Activated naive CD4-positive, alpha-beta T cell (primary cell): Measurements from ENCODE around the gene CR1.
A peak's percentile ranks its signal among the peaks of the same experiment; 100 is the strongest.
"Not testable (repeated sequence)": the region's sequence is repeated elsewhere in the genome, so short reads cannot be mapped to it uniquely, and the experiment has no call there.

ENCODE experiments used
- DNase-seq, 4 experiments: peaks; one replicate each; lab custom pipeline; 2025; lab: John Stamatoyannopoulos, UW

The CR1 gene

DNA sequence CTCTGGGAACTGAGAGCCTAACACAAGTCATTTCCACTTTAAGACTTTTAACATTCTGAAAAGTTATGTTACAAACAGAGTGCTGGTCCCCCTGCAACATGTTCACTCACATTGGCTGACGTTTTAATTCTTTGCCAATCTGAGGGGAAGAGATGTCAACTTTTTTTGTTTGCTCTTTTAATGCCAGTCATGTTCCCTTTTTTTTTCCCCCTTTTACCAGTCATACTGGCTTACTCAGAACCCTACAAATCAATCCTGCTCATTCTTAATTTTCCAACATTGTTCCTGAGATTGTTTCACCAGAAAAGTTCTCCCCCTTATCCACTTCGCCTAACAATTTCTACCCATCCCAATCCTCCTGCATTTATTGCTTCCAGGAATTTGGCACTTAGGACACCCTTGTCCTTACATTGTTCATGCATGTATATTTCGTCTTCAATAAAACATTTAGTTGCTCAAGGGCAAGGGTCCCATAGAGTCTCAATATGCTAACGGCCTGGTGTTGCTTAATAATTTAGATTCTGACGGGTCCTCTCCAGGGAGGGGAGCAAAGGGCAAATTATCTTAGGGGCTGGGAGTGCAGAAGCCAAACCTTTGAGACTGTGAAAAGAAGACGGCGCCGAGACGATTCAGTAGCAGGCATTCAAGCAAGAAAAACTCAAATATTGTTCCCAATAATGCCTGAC is 148.4 kb downstream of the CR1 start:
- DNase-seq = no peak

GRCh38 chr1:207644852-207645634 is 149.1 kb downstream of the CR1 start, which contains the start of gene CR1L:
TSS of gene CR1L (plus strand) at chr1:207645133. CDS start at chr1:207645234, 101 bp downstream.
- peak; percentile 34 to 68 (median 34) for DNase-seq

DNA sequence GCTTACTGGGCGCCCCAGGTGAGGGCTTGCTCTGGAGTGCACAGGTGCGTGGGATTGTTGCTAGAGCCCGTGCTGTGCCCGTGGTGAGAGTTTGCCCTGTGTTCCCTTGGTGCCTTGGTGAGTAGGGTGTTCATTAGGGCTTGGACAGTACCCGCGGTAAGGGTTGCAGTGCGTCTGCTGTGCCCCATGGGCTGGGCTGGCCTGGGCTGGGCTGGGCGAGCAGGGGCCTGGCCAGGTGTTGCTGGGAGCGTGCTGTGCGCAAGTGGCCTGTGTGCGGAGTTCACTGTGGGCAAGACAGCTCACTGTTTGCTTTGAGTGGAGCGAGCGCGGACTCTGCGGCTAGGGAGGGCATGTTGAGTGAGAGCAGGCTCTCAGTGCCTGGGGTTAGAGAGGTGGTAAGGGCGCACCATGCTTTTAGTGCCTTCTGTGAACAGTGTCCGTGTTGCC is 149.7 kb downstream of the CR1 start:
- DNase-seq = no peak

GRCh38 chr1:207646171-207646570 is 150.2 kb downstream of the CR1 start:
- no peak for DNase-seq

DNA sequence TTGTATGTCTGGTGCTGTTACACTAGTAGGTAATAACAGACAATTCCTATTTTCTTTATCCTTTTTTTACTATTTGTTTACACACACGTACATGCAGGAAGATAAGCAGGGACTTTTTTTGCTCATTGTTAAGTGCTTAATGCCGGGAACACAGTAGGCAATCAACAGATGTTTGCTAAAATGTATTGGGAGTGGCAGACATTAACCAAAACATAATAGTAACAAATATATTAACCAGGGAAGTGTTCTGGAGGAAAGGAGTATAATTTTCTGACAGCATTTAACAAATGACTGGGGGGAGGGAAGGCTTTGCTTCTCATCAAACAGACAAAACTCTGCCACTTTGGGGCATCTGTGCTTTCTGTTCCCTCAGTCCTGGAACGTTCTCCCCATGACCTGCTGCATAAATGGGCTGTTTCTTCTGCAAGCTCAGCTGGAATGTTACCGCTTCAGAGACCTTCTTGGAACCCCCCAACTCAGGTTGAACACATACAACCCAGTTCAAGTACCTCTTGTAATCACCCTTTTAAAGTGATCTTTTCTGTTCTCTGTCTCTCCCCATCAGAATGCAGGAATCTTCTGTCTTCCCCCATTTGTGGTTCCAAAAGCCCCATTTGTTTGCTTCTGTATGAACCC is 151.1 kb downstream of the CR1 start:
- no peak for DNase-seq

DNA sequence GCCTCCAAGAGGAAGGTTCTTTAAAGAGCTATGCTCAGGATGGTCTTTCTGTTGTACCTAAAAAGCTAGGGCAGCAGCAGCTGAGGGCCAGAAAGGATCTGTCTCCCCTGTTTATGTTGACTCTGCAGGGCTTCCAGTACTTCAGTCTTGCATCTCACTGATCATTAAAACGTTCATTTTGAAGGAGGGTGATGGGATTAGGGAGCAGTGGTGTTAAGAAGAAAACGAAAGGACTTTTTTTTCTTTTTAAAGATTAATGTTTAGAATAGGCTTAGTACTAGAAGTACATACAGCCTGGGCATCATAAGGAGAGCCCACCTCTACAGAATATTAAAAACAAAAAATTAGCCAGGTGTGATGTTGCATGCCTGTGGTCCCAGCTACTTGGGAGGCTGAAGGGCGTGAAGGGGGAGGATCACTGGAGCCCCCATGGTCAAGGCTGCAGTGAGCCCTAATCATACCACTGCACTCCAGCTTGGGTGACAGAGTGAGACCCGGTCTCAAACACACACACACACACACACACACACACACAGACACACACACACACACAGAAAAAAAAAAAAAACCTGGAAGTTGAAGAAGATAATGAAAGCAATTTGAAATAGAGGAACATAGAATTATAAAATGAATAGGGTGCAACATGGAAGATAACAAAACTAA is 151.8 kb downstream of the CR1 start:
- no peak for DNase-seq

DNA sequence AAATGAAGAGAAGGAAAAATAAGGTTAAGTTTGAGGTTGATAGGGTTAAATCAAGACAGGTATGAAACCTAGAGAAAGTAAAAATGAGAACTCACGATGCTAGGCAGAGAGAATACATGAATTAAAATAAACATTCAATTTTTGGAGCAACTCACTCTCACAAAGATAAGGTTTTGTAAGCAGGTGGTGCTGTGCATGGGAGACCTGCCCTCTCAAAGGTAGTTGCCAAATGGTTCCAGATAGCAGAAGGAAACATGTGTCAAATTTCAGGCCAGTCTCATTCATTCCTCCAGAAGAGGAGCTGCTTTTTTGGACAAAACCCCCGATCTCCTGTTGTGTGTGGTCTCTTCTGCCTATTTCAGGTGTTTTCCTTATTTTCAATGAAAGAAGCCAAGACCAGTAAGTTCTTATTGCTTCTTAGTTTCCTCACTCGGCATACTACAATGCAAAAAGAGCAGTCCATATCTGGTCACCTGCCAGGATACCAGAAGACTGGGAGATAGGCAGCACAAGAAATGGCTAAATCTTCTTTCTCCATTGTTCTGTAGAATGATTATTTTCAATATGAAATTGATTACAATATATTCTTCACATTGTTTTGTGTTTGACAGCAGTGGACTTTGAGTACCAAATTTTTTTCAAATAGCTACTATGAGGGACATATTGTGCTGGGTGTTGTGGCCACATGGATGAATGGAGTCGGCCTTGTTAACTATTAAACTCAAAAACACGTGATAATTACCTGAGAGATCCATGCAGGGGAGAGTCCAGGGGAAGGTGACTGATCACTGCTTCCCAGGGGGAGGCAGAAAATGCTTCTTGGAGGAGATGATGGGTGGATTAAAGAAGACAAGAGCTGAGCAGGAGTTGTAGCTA is 152.6 kb downstream of the CR1 start:
- no peak for DNase-seq

DNA sequence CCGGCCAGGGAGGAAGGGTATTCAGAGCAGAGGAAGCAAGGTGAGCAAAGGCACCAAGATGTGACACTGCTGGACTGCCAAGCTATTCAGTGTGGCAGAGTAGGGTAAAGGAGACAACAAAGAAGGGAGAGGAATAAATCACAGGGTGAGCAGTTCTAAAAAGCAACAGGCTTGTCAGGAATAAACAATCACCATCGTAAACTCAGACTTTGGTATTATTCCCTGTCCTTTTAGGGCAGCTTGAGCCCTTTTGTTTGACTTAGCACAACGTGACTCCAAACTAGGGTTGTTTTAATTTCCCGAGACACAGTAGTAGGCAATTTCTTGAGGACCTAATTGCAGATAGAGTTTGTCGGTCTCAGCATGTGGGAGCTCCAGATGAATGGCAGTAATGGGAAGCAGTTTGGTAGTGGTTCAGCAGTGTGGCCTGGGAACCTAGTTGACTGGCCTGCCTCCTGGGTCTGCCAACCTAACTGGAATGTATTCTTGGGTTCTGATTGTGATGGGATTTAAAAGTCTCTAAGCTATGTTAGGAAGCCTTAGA is 153.3 kb downstream of the CR1 start:
- DNase-seq = no peak

GRCh38 chr1:207649865-207650580 is 154.1 kb downstream of the CR1 start:
- DNase-seq = no peak

- DNase-seq = no peak
Measured at GRCh38 chr1:207651583-207651982, 155.6 kb downstream of the CR1 start.

GRCh38 chr1:207654320-207654719 is 158.4 kb downstream of the CR1 start:
- no peak for DNase-seq

DNA sequence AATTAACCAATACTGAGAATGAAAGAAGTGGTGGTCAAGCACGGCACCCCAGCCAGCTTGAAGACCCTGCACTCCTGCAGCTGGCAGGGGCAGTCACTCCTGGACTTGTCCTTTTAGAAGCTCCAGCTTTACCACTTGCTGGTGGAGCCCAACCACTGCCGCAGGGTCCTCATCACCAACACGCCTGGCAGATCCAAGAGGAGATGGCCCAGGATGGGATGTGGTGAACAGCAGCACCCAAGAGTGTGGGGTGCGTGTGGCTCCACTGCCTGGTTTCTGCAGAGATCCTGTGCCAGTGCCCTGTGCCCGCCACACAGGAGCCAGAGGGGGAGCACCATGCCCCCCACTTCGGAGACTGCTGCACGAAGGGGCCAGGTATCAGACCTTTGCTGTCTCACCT is 162.5 kb downstream of the CR1 start:
- no peak for DNase-seq

DNA sequence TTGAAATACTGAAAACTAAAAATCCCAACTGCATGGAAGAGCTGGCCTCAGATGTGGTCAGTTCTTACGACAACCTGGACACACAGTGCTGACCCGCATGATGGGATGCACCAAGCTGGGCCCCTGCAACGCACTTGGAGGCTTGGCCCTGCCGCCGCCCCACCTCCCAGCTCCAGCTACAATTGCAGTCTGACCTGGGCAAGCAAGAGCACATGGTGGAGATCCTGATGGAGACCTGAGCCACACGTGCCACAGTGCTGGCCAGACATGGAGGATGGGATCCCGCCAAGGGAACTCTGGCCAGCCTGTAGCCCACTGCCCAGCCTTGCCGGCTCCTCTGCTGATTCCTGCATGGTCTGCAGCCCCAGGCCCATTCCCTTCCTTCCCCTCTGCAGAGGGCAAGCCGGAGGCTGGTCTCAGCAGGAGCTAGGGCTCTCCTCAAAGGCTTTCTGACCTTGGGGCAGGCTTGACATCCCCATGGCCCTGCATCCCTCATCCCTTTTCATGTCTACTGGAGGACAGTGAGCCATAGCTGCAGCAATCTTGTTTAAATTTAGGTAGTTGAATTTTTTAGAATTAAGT is 163.0 kb downstream of the CR1 start:
- DNase-seq = no peak

GRCh38 chr1:207659545-207660153 is 163.7 kb downstream of the CR1 start:
- DNase-seq = no peak

GRCh38 chr1:207661420-207661819 is 165.5 kb downstream of the CR1 start:
- DNase-seq = not testable (repeated sequence)

- no peak for DNase-seq
Measured at GRCh38 chr1:207666342-207666741, 170.4 kb downstream of the CR1 start.

GRCh38 chr1:207669528-207670009 is 173.6 kb downstream of the CR1 start:
- no peak for DNase-seq

- DNase-seq = no peak
Measured at GRCh38 chr1:207670192-207670591, 174.2 kb downstream of the CR1 start.

DNA sequence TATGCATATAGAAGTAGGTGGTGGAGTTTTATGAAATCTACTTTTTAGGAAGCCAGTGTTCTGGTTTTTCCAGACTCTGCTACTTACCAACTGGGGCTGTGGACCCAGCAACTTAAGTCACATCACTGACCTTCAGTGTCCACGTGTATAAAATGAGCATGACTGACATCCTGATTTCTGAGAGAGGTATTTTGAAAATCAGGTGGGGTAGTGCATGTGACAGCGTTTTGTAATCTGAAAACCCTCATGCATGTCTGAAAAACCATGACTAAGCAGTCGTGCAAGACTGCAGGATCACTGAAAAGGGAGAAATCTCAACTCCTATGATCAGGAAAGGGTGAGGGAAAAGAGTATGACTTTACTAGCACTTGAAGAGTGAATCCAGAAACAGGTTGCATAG is 175.0 kb downstream of the CR1 start:
- DNase-seq = no peak
